ENCODE data around the gene XRCC6. TPM values are rescaled to one million over a fixed set of nuclear protein-coding genes. Genes with fewer than 3 reads are reported as not detected.

XRCC6 gene
- total RNA-seq, 1 experiment from 2014 or later = 588 TPM

DNA sequence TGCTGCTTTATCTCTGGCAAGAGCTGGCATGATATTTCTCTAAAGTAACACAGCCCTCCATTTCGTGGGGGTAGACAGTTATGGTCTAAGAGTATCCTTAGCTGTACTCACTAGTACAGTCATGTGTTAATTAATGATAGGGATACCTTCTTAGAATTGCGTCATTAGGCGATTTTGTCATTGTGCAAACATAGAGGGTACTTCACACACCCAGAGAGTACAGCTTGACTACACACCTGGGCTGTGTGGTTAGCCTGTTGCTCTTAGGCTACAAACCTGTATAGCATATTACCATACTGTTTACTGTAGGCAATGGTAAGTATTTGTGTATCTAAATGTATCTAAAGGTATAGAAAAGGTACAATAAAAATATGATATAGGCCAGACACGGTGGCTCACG lies 17.0 kb downstream of the XRCC6 start:
- POLR2A ChIA-PET = no interaction called here
- Histone ChIP-seq H3K4me1 (ENCODE audit: control insufficient read depth in 1 of 2, insufficient read depth in 2 of 2, low read length in 2 of 2) (no peaks in the 10 kb centered on the region), H3K27me3 (ENCODE audit: insufficient read depth, low read length) (no peaks in the 10 kb centered on the region), H3K9ac (ENCODE audit: low read length) (no peak overlapping the region), H3K9me2 (ENCODE audit: insufficient read depth) (no peaks in the 10 kb centered on the region), H3K27ac (ENCODE audit: low read depth, low read length) (no peak overlapping the region), H4K20me1 (ENCODE audit: insufficient read depth) (peaks cover 10% of the 10 kb centered on the region; the same call in 1 of the 2 replicates), H3K4me2 (ENCODE audit: low read length) (no peak overlapping the region), H3K79me2 (ENCODE audit: insufficient read depth, low read length) (peaks cover 99% of the 10 kb centered on the region), H3K9me3 (ENCODE audit: control insufficient read depth in 1 of 2, insufficient read depth in 1 of 2, low read depth in 1 of 2, low read length in 2 of 2) (no peaks in the 10 kb centered on the region), H2AFZ (ENCODE audit: low read depth, low read length, poor library complexity, severe bottlenecking) (no peak overlapping the region), H3K36me3 (ENCODE audit: control insufficient read depth in 1 of 2, insufficient read depth in 2 of 2, low read length in 2 of 2) (peaks cover 73 to 76% of the 10 kb centered on the region in 2 experiments), H3K4me3 (replicated peaks in 1 of 2; ENCODE audit: low read depth in 1 of 2, low read length in 2 of 2) (no peak overlapping the region)
- CTCF ChIA-PET = no interaction called here
- no TSS peak for BruUV-seq (replicated peaks)
- intact Hi-C loops (cut with micrococcal nuclease) = no loop called here
- TF ChIP-seq ZNF274 (IDR thresholded peaks at IDR 0.05; ENCODE audit: low read depth, low read length) = no peak
- no peak for TF ChIP-seq EGR1 (IDR thresholded peaks at IDR 0.05; ENCODE audit: low read depth)
- TF ChIP-seq, protein P1, sequence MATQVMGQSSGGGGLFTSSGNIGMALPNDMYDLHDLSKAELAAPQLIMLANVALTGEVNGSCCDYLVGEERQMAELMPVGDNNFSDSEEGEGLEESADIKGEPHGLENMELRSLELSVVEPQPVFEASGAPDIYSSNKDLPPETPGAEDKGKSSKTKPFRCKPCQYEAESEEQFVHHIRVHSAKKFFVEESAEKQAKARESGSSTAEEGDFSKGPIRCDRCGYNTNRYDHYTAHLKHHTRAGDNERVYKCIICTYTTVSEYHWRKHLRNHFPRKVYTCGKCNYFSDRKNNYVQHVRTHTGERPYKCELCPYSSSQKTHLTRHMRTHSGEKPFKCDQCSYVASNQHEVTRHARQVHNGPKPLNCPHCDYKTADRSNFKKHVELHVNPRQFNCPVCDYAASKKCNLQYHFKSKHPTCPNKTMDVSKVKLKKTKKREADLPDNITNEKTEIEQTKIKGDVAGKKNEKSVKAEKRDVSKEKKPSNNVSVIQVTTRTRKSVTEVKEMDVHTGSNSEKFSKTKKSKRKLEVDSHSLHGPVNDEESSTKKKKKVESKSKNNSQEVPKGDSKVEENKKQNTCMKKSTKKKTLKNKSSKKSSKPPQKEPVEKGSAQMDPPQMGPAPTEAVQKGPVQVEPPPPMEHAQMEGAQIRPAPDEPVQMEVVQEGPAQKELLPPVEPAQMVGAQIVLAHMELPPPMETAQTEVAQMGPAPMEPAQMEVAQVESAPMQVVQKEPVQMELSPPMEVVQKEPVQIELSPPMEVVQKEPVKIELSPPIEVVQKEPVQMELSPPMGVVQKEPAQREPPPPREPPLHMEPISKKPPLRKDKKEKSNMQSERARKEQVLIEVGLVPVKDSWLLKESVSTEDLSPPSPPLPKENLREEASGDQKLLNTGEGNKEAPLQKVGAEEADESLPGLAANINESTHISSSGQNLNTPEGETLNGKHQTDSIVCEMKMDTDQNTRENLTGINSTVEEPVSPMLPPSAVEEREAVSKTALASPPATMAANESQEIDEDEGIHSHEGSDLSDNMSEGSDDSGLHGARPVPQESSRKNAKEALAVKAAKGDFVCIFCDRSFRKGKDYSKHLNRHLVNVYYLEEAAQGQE (IDR thresholded peaks at IDR 0.05; ENCODE audit: low read depth) = no peak
- TF ChIP-seq RAD21 (IDR thresholded peaks at IDR 0.05; ENCODE audit: low read depth) = no peak
- TF ChIP-seq, protein P2, sequence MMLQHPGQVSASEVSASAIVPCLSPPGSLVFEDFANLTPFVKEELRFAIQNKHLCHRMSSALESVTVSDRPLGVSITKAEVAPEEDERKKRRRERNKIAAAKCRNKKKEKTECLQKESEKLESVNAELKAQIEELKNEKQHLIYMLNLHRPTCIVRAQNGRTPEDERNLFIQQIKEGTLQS (IDR thresholded peaks at IDR 0.05) = no peak
- no peak for TF ChIP-seq SIN3A (IDR thresholded peaks at IDR 0.05; ENCODE audit: low read depth)
- TF ChIP-seq, protein P3, sequence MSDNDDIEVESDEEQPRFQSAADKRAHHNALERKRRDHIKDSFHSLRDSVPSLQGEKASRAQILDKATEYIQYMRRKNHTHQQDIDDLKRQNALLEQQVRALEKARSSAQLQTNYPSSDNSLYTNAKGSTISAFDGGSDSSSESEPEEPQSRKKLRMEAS (IDR thresholded peaks at IDR 0.05) = no peak
- no peak for TF ChIP-seq SP1 (IDR thresholded peaks at IDR 0.05; ENCODE audit: low read depth)
- no peak for TF ChIP-seq FOSL1 (IDR thresholded peaks at IDR 0.05; ENCODE audit: low read depth)
- no peak for TF ChIP-seq ZFX (IDR thresholded peaks at IDR 0.05)
- no peak for TF ChIP-seq POLR2A (IDR thresholded peaks at IDR 0.05; ENCODE audit: borderline replicate concordance, extremely low read depth, insufficient read depth, insufficient read length)
- no peak for TF ChIP-seq CEBPB (IDR thresholded peaks at IDR 0.05; ENCODE audit: low read depth)
- no peak for TF ChIP-seq CBX3 (IDR thresholded peaks at IDR 0.05; ENCODE audit: low read depth)
- no peak for TF ChIP-seq SRF (IDR thresholded peaks at IDR 0.05; ENCODE audit: low read depth)
- TF ChIP-seq, protein P4, sequence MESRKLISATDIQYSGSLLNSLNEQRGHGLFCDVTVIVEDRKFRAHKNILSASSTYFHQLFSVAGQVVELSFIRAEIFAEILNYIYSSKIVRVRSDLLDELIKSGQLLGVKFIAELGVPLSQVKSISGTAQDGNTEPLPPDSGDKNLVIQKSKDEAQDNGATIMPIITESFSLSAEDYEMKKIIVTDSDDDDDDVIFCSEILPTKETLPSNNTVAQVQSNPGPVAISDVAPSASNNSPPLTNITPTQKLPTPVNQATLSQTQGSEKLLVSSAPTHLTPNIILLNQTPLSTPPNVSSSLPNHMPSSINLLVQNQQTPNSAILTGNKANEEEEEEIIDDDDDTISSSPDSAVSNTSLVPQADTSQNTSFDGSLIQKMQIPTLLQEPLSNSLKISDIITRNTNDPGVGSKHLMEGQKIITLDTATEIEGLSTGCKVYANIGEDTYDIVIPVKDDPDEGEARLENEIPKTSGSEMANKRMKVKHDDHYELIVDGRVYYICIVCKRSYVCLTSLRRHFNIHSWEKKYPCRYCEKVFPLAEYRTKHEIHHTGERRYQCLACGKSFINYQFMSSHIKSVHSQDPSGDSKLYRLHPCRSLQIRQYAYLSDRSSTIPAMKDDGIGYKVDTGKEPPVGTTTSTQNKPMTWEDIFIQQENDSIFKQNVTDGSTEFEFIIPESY (IDR thresholded peaks at IDR 0.05; ENCODE audit: extremely low read depth, insufficient replicate concordance, low read length) = no peak
- RAD21 ChIA-PET (ENCODE audit: low non-redundant PET in 1 of 2, low total read pairs in 2 of 2, uncharacterized antibody in 2 of 2, unreplicated experiment in 2 of 2) = no interaction called here
- DNase-seq (ENCODE audit: low read depth, low spot score) (no peak), ATAC-seq (no peak)
